HG03565 (cell line): ENCODE measurements around the gene G0S2.
"Not testable (repeated sequence)": the region's sequence is repeated elsewhere in the genome, so short reads cannot be mapped to it uniquely, and the experiment has no call there.

Source experiments
- ATAC-seq: cut with Tn5 transposase; IDR thresholded peaks from one replicate; pipeline ENCODE4 v1.9.1; 2021; ENCODE audit warnings: mild to moderate bottlenecking, moderate library complexity; ENCODE audit not compliant: unreplicated experiment

The G0S2 gene

DNA sequence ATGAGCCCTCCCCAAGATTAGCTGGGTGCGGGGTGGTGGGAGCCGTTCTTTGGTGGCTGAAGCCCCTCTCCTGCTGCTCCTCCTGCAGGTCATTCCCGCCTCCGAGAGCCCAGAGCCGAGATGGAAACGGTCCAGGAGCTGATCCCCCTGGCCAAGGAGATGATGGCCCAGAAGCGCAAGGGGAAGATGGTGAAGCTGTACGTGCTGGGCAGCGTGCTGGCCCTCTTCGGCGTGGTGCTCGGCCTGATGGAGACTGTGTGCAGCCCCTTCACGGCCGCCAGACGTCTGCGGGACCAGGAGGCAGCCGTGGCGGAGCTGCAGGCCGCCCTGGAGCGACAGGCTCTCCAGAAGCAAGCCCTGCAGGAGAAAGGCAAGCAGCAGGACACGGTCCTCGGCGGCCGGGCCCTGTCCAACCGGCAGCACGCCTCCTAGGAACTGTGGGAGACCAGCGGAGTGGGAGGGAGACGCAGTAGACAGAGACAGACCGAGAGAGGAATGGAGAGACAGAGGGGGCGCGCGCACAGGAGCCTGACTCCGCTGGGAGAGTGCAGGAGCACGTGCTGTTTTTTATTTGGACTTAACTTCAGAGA, 448 bp downstream of the G0S2 start:
- ATAC-seq = no peak

DNA sequence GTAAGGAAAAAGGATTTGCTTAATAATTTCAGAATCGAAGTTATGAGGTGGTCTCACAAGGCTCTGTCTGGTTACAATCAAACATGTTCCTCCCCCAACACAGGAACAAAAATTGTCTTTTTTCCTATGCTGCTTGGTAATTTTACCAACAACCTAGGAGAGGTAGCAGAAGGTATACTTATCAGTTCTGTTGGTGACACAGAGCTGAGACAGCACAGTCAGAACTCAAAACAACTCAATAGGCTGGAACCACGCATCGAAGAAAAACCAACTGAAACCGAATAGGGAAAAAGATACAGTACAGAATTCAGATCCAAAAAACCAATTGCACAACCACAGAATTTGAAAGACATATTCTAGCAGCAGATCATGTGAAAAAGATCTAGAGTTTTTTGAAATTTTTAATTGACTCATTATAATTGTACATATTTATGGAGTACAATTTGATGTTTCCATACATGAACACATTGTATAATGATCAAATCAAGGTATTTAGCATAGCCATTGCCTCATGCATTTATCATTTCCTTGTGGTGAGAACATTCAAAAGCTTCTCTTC, 3.8 kb downstream of the G0S2 start:
- no peak for ATAC-seq

GRCh38 chr1:209685821-209686220, 10.6 kb downstream of the G0S2 start:
- ATAC-seq = no peak

DNA sequence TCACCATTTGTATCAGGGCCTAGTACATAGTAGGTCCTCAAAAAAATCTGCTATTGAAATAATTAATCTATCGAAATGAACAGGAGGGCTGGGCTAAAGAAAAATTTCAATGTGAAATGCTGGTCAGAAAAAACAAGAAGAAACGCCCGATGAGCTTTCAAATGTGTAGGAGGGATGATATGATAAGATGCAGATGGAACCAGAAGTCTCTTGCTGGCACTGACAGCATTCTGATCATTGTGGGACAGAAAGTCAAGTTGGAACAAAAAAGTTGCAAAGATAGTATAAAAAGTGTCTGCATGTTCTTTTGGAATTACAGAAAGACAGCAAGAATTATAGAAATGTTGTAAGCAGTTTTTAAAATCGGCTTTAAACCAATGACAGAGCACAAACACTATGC, 11.1 kb downstream of the G0S2 start:
- no peak for ATAC-seq

GRCh38 chr1:209688746-209689234, 13.6 kb downstream of the G0S2 start:
- ATAC-seq = no peak

DNA sequence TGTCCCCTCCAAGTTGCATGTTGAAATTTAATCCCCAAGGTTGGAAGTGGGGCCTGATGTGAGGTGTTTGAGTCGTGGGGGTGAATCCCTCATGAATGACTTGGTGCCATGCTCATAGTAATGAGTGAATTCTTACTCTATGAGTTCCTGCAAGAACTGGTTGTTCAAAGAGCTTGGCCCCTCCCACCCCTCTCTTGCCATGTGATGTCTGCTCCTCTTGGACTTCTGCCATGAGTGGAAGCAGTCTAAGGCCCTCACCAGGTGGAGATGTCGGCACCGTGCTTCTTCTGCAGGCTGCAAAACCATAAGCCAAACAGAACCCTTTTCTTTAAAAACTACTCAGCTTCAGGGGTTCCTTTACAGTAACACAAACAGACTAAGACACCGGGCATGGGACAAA, 14.3 kb downstream of the G0S2 start:
- no peak for ATAC-seq

DNA sequence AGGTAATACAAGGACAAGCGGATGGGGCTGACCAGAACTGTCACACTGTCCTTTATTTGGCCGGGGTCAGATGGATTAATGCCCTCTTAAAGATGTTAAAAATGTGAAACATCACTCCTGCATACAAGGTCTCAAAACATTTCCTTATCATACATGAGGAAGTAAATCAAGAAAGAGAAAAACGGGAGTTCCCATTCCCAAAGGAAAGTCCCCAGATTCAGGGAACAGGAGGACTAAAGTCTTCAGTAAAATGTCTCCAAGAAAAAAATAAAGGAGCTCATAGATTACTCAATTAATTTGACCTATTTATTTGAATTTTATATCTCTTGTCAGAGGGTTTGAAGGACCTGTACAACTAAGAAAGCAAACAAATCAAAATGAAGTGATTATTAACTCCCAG, 16.0 kb downstream of the G0S2 start:
- no peak for ATAC-seq

DNA sequence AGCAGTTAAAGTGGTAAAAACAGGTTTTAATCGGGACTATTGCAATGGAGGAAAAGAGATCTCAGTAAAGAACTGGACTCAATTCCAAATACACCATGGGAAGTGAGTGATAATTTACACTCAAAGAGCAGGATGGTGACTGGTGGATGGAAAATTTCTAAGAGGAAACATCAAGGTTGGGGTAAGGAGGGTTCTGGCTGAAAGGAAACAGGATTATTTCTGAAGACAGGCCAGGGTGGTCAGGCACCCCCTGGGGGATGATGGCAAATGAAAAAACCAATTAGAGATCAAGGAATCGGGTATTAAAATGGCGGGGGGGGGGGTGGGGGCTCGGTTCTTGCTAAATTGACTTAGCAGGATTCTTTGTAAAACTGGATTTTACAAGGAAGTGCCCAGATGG, 17.1 kb downstream of the G0S2 start:
- no peak for ATAC-seq

DNA sequence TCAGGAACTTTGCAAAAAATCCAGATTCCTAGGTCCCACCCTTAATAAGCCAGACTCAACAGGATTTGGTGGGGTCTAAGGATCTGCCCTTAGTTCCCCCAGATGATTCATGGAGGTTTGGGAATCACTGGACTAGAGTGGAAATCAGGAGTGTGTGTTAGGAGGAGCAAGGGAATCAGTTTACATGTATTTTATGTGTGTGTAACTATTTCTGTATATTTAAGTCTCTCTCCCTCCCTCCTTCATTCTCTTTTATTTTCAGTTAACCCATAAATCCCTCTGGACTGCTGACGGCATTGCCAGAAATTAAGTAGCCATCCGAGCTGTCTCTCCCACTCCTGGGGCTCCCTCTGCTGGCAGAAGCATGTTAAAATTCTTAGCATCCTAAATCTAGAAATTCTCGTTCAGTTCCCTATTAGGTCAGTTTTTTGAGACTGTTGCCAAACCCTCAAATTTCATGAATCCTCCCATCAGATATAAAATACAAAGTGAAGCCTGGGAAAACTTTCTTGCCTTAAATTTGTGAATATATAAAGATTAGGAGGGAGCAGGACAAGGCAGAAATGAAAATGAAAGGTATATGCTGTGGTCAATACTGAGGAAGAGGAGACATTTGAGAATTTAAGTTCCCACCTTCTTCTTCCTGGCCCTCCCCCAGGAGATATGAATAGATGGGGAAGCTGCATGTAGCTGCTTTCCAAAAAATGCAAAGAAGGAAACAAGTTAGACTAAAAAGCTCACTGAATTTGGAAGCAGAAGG, 17.7 kb downstream of the G0S2 start:
- peak; percentile 69 for ATAC-seq

DNA sequence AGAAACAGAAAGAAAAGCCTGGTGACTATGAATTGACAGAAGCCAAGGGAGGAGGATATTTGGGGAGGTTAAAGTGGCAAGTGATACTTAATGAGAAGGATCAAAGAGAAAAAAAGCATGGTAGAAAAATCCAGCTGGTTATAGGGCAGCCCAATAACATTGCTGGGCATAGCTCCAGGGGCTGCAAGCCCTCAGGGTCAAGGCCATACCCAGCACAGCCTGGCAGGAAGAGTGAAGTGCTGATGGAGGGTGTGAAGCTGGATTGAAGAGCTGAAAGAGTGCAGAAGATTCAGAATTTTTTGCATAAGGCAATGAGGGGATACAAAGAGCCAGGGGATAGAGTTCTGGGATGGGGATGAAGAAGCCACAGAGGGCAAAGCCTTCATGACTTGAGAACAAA, 21.5 kb downstream of the G0S2 start:
- no peak for ATAC-seq

- ATAC-seq = no peak
These were observed 21.9 kb downstream of the G0S2 start for GRCh38 chr1:209697126-209697525.

DNA sequence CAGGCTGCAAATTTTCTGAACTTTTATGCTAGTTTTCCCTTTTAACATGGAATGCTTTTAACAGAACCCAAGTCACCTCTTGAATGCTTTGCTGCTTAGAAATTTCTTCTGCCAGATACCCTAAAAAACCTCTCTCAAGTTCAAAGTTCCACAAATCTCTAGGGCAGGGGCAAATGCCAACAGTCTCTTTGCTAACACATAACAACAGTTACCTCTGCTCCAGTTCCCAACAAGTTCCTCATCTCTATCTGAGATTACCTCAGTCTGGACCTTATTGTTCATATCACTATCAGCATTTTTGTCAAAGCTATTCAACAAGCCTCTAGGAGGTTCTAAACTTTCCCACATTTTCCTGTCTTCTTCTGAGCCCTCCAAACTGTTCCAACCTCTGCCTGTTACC, 25.5 kb downstream of the G0S2 start:
- ATAC-seq = not testable (repeated sequence)

DNA sequence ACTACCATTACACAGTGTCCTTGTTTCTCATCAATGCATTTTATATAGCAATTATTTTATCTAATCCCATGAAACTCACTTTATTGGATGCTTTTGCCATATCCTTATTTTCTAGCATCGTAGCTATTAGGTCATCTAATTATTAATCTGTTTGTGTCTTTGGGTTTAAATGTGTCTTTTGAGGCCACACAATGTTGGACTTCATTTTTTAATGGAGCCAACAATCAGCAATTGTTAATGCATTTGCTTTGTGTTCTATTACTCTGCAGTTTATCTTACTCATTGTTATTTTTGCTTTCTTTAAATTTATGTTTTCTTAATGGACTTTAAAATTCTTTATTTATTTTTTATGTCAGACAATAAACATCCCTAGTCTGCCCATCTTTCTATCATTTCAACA, 27.6 kb downstream of the G0S2 start:
- no peak for ATAC-seq

DNA sequence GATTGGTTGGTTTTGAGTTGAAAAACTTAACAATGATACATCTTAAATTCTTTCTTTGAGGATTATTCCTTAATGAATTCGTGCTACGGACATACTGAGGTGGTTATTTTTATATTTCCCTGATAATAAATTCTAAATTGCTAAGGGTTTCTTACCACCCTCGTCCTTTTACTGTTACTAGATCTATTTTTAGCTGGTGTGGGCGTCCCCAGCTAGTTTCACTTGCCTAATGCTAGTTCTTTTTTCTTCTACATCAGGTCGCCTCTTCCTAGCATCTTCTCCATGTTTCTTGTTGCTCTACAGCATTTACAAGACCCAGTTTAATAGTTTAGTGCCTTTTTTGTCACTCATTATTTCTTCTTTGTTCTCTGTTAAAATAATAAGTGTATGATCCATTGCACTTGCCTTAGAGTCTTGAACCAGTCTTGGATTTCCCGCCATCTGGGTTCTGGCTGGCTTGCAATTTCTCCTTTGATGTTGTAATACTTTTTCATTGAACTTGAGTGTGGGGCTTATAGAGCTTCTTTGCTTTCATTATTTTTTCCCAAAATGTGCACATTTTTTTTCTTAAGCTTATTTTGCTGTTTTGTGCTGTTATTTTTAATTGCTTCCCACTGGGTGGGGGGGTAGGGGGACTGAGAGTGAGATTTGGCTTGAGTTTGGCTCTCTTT, 28.8 kb downstream of the G0S2 start:
- no peak for ATAC-seq

- ATAC-seq = no peak
These were observed 29.4 kb downstream of the G0S2 start, which contains the start of gene HSD11B1 for GRCh38 chr1:209704584-209704983. TSS of gene HSD11B1 (plus strand) at chr1:209704846. CDS start at chr1:209704943, 97 bp downstream.

- ATAC-seq = no peak
These were observed 29.9 kb downstream of the G0S2 start for GRCh38 chr1:209705033-209705598.

GRCh38 chr1:209706622-209707021, 31.4 kb downstream of the G0S2 start:
- ATAC-seq = no peak

DNA sequence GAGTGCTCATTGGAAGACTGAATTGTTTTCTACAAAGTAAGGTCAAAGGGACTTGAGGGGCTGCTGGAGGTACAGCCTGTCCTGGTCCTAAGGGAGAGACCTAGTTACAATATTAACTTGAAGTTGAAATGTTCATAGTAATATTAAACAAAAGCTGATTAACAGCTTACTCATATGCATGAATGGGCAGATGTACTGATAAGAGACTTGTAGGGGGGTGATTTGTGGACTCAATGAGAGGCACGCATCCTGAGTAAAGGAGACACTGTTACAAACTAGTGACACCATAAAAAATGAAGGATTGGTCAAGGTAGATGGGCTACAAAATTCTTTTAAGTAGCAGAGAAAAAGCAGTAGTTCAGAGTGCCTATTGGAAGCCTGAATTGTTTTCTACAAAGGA, 32.1 kb downstream of the G0S2 start:
- no peak for ATAC-seq

GRCh38 chr1:209708297-209708696, 33.1 kb downstream of the G0S2 start:
- no peak for ATAC-seq

- no peak for ATAC-seq
These were observed 34.9 kb downstream of the G0S2 start for GRCh38 chr1:209710093-209710492.

- ATAC-seq = no peak
These were observed 35.6 kb downstream of the G0S2 start for GRCh38 chr1:209710847-209711246.
